GM18499 (cell line): ENCODE measurements around the gene CD33.
"Not testable (repeated sequence)": the region's sequence is repeated elsewhere in the genome, so short reads cannot be mapped to it uniquely, and the experiment has no call there.

Experiments
- ATAC-seq: cut with Tn5 transposase; IDR thresholded peaks from one replicate; pipeline ENCODE4 v1.9.1; 2021; ENCODE audit warnings: moderate number of reproducible peaks; ENCODE audit not compliant: insufficient read depth, unreplicated experiment

The CD33 gene

DNA sequence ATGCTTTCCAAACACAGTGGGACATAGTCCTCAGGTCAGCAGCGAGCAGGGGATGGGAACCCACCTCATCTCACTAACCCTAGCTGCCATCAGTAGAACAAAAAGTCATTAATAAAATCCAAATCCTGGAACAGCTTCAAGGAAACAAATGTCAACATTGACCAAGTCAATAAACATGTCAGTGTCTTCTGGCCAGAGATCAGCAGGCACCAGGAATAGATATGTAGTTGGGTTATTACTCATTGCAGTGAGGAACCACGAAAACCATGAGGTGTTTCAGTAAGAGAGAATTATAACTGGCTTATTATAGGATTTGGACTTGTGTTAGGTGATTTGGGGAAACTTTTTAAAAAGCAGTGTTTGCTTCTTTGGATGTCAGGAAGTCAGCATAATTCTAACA, 17.1 kb upstream of the CD33 start:
- no peak for ATAC-seq

DNA sequence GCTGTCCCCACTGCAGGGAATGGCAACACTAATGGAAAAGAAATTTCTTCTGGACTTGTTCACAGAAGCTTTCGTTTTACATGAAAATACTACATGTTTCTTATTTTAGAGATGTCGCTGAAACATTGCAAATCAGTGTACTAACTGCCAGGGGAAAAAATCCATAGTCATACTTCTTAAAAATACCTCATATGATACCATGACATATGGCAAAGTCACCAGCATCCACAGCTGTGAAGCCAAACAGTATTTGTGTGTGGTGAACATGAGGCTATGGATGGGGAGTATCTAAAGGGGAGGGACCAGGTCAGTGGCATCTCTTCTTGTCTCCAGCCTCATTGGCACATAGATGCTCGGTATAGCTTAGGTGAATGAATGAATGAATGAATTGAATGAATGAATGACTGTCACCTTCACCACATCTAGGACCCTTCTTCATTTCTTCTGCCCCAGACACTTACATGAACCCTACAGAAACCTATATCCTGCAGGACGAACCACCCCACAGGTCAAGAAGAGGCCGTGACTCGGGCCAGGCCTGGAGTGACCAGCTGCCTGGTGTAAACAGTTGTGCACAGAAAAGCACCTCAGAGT, 14.6 kb upstream of the CD33 start:
- no peak for ATAC-seq

DNA sequence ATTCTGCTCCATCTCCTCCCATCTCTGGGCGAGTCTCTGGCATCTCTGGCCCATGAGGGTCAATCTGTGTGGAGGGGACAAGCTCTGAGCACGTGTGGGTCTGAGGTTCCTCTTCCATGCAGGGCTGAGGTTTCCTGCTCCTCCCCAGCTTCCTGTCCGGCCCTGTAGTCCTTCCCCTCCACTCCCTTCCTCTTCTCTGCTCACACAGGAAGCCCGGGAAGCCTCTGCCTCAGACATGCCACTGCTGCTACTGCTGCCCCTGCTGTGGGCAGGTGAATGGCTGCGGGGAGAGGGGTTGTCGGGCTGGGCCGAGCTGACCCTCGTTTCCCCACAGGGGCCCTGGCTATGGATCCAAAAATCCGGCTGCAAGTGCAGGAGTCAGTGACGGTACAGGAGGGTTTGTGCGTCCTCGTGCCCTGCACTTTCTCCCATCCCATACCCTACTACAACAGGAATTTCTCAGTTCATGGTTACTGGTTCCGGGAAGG, 14.0 kb upstream of the CD33 start:
- ATAC-seq, result not testable (repeated sequence)

DNA sequence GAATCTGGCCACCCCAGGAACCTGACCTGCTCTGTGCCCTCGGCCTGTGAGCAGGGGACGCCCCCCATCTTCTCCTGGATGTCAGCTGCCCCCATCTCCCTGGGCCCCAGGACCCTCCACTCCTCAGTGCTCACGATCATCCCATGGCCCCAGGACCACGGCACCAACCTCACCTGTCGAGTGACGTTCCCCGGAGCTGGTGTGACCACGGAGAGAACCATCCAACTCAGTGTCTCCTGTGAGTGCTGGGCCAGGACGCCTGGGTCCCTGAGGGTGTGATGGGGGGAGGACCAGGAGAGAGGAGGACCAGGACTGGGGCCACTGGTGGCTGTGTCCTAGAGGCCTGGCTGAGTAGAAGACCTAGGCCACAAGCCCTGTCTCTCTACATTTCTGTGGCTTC, 13.0 kb upstream of the CD33 start:
- no peak for ATAC-seq

DNA sequence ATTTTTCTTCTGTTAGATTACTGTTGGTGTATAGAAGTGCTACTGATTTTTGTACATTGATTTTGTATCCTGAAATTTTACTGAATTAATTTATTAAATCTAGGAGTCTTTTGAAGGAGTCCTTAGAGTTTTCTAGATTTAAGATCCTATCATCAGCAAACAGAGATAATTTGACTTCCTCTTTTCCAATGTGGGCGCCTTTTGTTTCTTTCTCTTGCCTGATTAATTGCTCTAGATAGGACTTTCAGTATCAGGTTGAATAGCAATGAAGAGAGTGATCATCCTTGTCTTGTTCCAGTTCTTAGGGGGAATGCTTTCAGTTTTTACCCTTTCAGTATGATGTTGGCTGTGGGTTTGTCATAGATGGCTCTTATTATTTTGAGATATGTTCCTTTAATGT, 5.6 kb upstream of the CD33 start:
- ATAC-seq, result no peak

DNA sequence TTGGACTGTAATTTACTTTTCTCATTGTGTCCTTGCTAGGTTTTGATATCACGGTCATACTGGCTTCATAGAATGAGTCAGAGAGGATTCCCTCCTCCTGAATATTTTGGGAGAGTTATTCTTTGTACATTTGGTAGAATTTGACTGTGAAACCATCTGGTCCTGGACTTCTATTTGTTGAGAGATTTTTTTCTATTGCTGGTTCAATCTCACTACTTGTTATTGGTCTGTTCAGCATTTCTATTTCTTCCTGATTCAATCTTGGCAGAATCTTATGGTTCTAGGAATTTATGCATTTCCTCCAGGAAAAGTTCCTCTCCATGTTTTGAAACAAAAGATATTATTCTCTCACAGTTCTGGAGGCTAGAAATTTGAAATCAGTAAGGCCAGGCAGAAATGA, 4.9 kb upstream of the CD33 start:
- no peak for ATAC-seq

DNA sequence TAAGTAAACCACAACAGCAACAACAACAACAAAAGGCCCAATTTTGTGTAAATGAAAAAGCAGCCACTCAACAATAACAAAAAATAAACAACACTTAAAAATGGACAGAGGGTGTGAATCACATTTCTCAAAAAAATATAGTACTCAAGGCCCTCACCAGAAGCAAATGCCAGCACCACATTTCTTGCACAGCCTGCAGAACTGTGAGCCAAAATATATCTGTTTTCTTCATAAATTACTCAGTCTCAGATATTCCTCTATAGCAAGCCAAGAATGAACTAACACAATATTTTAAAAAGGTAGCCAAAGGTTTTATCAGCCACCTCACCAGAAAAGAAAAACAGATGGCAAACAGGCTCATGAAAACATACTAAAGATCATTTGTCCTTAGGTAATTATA, 3.9 kb upstream of the CD33 start:
- ATAC-seq, result no peak

DNA sequence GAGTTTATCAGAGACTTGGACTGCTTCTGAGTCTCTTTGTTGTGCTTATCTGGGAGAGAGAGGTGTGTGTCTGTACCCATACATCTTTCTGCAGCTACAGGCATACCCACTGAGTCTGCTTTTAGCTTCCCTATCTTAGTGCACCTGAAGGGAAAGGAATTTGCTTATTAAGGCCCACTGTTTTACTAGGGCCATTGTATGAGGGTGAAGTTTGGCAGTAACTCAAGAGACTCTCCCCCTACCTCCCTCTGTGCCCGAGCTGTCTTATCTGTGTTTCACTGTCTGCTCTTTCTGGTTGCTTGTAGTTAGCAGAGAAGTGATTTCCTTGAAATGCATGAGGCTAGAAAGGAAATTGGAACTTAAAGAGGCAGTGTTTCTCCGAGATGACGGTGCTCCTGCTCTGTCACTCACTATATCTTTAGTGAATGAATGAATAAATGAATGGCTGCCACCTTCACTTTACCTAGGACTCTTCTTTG, 678 bp upstream of the CD33 start:
- no peak for ATAC-seq

DNA sequence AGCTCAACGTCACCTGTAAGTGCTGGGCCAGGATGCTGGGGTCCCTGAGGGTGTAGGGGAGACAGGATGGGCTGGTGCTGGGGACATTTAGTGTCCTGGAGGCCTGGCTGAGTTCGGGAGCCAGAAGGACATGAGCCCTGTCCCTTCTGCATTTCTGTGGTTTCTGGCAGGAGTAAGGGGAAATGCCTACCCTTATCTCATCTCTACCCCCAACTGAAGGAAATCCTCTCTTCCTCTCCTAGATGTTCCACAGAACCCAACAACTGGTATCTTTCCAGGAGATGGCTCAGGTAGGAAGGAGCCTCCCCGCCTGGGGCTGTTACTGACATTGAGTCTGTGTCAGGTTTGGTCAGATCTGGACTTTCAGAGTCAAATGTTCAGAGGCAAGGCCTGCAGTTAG, 1.2 kb downstream of the CD33 start:
- ATAC-seq, result no peak

DNA sequence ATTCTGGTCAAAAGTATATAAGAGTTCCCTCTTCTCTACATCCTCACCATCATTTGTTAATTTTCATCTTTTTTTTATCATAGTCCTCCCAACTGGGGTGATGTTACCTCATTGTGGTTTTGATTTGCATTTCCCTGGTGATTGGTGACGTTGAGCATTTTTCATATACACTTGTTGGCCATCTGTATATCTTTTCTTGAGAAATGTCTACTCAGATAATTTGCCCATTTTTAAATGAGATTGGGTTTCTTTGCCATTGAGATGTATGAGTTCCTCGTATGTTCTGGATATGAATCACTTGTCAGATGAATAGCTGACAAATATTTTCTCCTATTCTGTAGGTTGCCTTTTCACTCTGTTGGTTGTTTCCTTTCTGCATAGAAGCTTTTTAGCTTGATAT, 2.4 kb downstream of the CD33 start:
- no peak for ATAC-seq

DNA sequence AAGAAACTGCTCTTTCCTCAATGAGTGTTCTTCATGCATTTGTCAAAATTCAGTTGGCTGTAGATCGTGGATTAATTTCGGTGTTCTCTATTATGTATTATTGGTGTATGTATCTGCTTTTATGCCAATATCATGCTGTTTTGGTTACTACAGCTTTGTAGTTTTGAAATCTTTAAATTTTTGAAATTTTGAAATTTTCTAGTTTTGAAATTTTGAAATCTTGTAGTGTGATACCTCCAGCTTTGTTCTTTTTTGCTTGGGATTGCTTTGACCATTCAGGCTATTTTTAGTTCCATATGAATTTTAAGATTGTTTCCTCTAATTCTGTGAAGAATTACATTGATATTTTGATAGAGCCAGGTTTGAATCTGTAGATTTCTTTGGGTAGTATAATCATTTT, 3.1 kb downstream of the CD33 start:
- no peak for ATAC-seq

DNA sequence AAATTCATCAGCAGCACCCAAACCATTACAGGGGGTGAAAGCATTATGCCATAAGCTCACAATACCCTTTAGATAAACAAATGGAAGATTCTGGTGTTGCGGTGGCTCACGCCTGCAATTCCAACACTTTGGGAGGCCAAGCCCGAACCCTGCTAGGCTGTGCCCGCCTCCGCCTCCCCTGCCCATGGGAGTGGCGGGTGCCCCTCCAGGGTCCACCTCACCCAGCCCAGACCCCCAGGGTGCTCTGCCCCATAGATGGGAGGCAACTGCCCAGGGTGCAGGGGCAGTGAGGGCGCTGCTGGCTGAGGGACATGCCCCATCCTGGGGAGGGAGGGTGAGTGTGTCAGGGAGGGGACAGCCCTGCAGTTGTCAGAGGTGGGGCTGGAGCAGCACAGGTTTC, 16.0 kb downstream of the CD33 start:
- ATAC-seq, result no peak

DNA sequence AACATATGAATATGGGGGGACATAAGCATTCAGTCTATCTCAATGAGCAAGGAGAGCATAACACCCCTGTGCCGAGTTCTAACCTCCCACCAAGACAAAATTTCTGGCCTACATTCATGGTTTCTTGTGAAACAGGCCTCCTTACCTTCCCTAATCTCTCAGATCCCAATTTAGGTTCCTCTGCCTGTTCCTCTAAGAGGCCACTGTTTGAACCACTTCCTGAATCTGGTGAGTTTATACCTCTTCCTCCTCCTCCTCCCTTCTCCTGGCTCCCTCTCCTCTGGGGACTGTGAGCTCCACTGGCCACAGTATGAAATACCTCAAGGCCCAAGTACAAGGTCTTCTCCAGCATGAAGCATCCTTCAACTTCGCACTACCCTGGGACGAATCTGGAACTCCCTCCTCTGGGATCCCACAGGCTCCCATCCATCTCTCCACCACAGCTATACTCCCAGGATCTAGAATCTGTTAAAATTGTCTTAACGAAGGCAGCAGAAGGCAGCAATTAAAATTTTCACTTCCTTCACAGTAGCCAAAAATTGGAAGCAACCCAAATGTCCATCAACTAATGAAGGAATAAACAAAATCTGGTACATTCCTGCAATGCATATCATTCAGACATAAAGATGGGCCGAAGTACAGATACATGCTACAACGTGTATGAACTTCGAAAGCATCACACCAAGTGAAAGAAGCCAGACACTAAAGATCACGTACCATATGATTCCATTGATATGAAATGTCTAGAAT, 18.2 kb downstream of the CD33 start:
- ATAC-seq, result no peak

DNA sequence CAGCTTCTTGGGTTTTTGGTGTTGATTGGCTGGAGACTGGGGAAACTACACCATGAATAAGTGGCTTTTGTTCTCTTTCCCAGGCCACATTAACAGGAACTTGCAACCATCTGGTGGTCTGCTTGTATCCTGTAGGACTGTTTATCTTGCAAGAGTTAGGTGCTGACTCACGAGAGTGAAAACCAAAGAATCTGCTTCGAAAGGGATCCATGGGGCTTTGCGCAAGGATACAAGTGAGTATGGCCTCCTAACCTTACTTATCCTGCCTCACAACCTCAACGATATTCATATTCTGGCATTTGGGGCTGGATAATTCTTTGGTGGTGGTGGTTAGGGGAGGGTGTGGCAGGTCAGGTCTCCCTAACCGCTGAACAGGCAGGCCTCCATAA, 21.3 kb downstream of the CD33 start:
- ATAC-seq, result no peak

DNA sequence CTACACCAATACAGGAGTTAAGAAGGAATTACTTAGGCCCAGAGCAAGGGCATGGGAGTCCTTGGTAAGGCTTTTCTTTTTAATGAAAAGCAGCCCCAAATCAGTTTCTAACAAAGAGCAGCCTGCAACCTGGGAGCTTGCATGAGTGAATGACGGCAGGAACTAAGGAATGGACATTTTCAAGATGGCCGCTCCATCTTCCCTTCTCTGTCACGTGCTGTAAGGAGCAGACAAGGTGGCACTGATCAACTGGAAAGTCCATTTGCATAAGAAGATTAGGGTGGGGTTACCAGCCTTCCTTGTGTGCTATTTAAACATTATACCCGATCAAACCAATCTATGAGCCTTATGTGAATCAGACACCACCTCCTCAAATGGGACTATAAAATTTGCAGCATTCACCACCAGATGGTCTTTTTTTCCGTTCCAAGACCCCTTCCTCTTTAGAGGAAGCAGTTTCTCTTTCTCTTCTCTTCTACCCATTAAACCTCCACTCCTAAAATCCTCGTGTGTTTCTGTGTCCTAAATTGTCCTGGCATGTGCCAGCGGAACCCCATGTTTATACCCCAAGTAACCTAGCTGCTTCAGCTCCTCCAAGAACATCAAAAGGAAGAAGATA, 23.2 kb downstream of the CD33 start:
- ATAC-seq, result no peak

DNA sequence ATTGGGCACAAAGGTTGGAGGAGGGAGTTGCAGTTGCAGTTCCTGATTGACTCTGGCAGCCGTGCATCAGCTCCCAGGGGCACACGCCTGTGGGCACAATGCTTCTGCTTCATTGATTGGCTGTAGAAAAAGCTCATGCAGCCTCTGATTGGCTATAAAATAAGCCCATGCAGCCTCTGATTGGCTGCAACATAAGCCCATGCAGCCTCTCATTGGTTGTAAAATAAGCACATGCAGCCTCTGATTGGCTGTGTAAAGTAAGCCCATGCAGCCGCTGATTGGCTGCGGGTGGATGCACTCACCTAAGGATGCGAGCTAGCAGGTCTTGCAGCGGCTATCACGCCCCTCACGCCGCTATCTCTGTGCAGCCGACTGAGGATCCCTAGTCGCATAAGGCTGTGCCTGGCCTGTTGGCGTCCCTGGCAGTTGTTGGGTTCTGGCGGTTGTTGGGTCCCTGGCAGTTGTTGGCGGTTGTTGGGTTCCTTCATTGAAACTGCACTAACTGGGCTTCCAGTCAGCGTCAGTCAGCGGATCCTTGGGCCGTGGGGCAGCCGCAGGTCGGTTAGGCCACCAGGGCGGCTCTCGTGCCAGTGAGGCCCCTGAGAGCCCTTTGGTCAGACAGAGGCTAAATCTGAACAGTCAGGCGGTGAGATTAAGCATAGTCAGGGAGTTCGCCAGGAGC, 26.0 kb downstream of the CD33 start, which contains the start of gene SIGLECL1:
TSS of gene SIGLECL1 (plus strand) at position 295 of the 682 bp plus-strand sequence. CDS start 12,993 bp downstream, outside the sequence.
- ATAC-seq, result no peak

DNA sequence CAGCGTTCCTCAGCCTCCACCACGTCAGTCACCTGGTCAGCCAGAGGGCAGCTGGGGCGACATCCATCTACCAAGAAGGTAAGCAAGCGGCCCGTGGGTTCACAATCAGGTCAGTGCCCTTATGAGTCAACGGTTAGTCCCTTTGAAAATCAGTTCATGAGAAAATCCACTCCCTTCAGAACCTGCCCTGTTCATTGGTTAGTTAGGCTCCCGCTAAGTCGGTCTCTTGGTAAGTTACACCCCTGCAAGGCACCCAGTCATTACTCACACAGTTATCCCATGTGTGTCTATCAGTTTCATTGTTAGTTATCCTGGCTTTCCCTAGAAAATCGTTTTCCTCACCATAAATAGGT, 26.6 kb downstream of the CD33 start:
- no peak for ATAC-seq

DNA sequence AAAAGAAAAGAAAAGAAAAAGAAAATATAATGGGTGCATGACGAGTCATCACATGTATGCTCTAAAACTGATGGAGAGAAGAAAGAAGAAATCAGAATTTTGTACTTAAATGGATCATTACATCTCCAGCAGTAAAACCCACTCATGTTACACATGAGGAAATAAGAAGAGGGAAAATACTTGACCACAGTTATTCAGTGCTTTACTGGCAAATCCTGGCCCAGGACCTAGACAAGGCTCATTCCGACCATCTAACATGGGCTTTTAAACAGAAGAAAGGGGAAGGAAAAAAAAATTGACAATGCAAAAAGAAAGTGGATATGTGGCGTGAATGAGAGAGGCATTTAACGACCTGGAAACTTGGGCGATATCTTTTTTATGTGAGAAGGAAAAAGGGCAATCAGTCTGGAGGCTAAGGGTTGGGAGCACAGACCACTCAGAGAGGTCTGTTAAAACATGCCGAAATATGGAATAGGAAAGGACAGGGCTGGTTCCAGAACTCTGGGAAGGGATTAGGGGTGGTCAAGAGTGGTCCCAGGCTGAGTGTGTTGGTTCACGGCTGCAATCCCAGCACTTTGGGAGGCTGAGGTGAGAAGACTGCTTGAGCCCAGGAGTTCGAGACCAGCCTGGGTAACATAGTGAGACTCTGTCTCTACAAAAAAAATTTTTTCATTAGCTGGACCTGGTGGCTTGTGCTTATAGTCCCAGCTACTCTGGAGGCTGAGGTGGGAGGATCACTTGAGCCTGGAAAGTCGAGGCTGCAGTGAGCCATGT, 27.6 kb downstream of the CD33 start:
- ATAC-seq, result no peak

DNA sequence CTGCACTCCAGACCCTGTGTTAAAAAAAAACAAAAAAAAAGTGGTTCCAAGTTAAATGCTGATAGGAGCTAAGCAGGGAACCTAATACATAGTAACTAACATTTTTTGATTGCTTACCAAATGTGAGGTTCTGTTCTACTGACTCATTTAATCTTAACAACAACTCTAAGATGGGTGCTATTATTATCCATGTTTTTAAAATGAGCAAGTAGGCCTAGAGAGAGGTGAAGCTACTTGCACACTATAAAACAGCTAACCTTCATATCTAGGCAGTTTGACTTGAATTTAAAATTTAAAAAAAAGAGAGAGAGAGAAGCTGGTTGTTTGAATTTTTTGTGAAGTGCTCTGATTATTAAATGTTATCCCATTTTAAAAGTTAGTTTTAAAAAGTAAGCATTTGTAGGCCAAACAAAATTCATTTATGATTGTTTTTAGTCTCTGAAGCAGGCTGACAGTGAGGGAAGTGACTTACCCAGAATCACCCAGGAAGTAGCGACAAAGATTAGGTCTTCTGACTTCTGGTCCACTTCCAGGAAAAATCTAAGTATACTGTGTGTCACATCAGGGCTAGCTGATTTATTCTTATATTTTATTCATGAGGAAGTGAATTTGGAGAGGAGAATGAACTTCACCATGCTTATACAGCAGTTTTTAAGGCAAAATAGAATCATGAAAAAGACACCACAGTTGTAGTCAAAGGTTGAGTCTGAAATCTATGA, 28.4 kb downstream of the CD33 start:
- no peak for ATAC-seq
